ENCODE data around the gene ANHX. TPM values are rescaled to one million over a fixed set of nuclear protein-coding genes. Genes with fewer than 3 reads are reported as not detected.

Gene ANHX
- total and polyA plus RNA-seq, 2 of the 13 experiments (the other 11 are each of a cell fraction or from before 2014, with no cell fraction given), result not detected

DNA sequence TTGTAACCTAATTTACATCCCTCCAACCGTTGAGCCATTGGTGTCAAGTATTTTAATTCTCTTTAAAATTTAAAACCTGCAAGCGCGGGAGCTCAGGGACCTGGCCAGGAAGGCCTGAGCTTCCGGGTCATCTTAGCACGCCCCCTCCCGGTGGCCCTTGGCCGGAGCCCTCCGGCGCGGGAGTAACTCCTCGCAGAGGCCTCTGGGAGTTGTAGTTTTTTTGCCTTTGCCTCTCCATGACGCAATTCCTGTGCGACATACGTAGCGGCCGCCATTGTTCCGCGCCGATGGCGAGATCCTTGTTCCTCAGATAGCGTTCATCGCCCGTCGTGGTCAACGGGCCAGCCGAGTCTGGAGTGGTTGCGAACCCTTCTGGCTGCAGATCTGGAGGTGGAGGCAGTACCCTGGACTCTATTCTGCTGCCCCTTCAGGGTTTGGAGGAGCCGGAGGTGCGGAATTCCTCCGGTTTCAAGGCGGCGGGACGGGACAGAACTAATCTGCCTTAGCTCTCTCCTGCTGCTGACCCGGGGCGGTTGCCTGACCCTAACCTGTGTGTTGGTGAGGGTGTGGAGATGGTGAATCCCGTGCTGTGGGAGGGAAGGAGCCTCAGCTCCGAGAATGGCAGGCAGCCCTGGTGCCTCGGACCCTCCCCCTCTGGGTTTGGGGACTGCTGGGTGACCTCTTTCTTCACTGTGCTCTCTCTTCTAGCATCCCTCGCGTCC lies 54.3 kb downstream of the ANHX start, which contains the start of gene ZNF268 (continued):
- TF ChIP-seq, protein P1, sequence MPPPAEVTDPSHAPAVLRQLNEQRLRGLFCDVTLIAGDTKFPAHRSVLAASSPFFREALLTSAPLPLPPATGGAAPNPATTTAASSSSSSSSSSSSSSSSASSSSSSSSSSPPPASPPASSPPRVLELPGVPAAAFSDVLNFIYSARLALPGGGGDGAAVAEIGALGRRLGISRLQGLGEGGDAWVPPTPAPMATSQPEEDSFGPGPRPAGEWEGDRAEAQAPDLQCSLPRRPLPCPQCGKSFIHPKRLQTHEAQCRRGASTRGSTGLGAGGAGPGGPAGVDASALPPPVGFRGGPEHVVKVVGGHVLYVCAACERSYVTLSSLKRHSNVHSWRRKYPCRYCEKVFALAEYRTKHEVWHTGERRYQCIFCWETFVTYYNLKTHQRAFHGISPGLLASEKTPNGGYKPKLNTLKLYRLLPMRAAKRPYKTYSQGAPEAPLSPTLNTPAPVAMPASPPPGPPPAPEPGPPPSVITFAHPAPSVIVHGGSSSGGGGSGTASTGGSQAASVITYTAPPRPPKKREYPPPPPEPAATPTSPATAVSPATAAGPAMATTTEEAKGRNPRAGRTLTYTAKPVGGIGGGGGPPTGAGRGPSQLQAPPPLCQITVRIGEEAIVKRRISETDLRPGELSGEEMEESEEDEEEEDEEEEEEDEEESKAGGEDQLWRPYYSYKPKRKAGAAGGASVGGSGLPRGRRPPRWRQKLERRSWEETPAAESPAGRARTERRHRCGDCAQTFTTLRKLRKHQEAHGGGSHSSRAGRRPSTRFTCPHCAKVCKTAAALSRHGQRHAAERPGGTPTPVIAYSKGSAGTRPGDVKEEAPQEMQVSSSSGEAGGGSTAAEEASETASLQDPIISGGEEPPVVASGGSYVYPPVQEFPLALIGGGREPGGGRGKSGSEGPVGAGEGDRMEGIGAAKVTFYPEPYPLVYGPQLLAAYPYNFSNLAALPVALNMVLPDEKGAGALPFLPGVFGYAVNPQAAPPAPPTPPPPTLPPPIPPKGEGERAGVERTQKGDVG (CRISPR knock-in tag; IDR thresholded peaks at IDR 0.05; ENCODE audit: borderline replicate concordance), result peak; percentile 34; the same call in 1 of the 2 replicates
- TF ChIP-seq MIER2 (CRISPR knock-in tag; IDR thresholded peaks at IDR 0.05) (peak; percentile 58; the same call in 1 of the 2 replicates), ASH2L (IDR thresholded peaks at IDR 0.05; ENCODE audit: insufficient read length, low read depth, low read length) (peak; percentile 94), REPIN1 (CRISPR knock-in tag; IDR thresholded peaks at IDR 0.05; ENCODE audit: borderline replicate concordance, low read depth) (peak; percentile 73; the same call in 1 of the 2 replicates), ZNF205 (CRISPR knock-in tag; IDR thresholded peaks at IDR 0.05) (no peak), HNF1A (IDR thresholded peaks at IDR 0.05; ENCODE audit: low read depth) (no peak), HNF1A (CRISPR knock-in tag; IDR thresholded peaks at IDR 0.05; ENCODE audit: borderline replicate concordance) (peak; percentile 16; the same call in 1 of the 2 replicates), ZNF230 (CRISPR knock-in tag; IDR thresholded peaks at IDR 0.05) (0 out of 2 replicates have a peak, but pooled peaks have one; percentile 55), ZNF460 (CRISPR knock-in tag; IDR thresholded peaks at IDR 0.05; ENCODE audit: borderline replicate concordance) (no peak), HMG20B (CRISPR knock-in tag; conservative IDR thresholded peaks at IDR 0.05) (0 out of 2 replicates have a peak, but pooled peaks have one; percentile 58), ZNF660 (CRISPR knock-in tag; IDR thresholded peaks at IDR 0.05; ENCODE audit: borderline replicate concordance, low read depth) (no peak), EED (CRISPR knock-in tag; IDR thresholded peaks at IDR 0.05) (peak; percentile 68; the same call in 1 of the 2 replicates), SP140L (CRISPR knock-in tag; IDR thresholded peaks at IDR 0.05; ENCODE audit: borderline replicate concordance) (no peak), HMGXB3 (CRISPR knock-in tag; IDR thresholded peaks at IDR 0.05; ENCODE audit: borderline replicate concordance) (peak; percentile 51; the same call in 1 of the 2 replicates), KLF11 (CRISPR knock-in tag; IDR thresholded peaks at IDR 0.05) (peak; percentile 63; the same call in 1 of the 2 replicates)
- TF ChIP-seq, protein P2, sequence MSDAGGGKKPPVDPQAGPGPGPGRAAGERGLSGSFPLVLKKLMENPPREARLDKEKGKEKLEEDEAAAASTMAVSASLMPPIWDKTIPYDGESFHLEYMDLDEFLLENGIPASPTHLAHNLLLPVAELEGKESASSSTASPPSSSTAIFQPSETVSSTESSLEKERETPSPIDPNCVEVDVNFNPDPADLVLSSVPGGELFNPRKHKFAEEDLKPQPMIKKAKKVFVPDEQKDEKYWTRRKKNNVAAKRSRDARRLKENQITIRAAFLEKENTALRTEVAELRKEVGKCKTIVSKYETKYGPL (CRISPR knock-in tag; IDR thresholded peaks at IDR 0.05), result no peak
